Fibroblast of lung (primary cell): Measurements from ENCODE around the gene GRM4. TPM values are rescaled to one million over a fixed set of nuclear protein-coding genes. Genes with fewer than 3 reads are reported as not detected.

Experiments
- DNase-seq, 2 donors: peaks; one replicate each; pipeline versions ENCODE4 v3.0.0 to v3.0.0-alpha.2; 2010; ENCODE audit warnings: low read depth in 2 of 2
- H2AFZ ChIP-seq: 2 replicates; pipeline ENCODE4 v1.5.1; 2012; ENCODE audit warnings: low read length, control low read depth, inconsistent platforms
- H3K27ac ChIP-seq: 2 replicates; pipeline ENCODE4 v1.5.1; 2011; ENCODE audit warnings: low read length, control low read depth; ENCODE audit not compliant: insufficient read depth
- H3K27me3 ChIP-seq: 2 replicates; pipeline ENCODE4 v1.5.1; 2011; ENCODE audit warnings: mild to moderate bottlenecking, low read length; ENCODE audit not compliant: control insufficient read depth, insufficient read depth
- H3K36me3 ChIP-seq: 2 replicates; pipeline ENCODE4 v1.5.1; 2011; ENCODE audit warnings: low read length; ENCODE audit not compliant: control insufficient read depth, insufficient read depth
- H3K4me1 ChIP-seq: 2 replicates; pipeline ENCODE4 v1.5.1; 2011; ENCODE audit warnings: low read length; ENCODE audit not compliant: control insufficient read depth, insufficient read depth; ENCODE audit errors: extremely low read depth
- H3K4me2 ChIP-seq: 2 replicates; pipeline ENCODE4 v1.5.1; 2011; ENCODE audit warnings: low read length, control low read depth; ENCODE audit not compliant: insufficient read depth; ENCODE audit errors: extremely low read depth
- H3K4me3 ChIP-seq, 4 experiments: fragments of 200-600 bp in 1 of 4; sonication (generic) in 1 of 4; replicated peaks in 1 of 4; 2 replicates each; pipeline ENCODE4 v1.5.1; 2011 to 2016; ENCODE audit warnings: low read length in 4 of 4, low read depth in 3 of 4, mild to moderate bottlenecking in 3 of 4, control low read depth in 2 of 4, inconsistent platforms in 1 of 4, mixed read lengths in 1 of 4; ENCODE audit not compliant: insufficient read depth in 1 of 4; ENCODE audit errors: control extremely low read depth in 1 of 4
- H3K79me2 ChIP-seq: 2 replicates; pipeline ENCODE4 v1.5.1; 2012; ENCODE audit warnings: mild to moderate bottlenecking, low read length, inconsistent platforms; ENCODE audit not compliant: control insufficient read depth, insufficient read depth
- H3K9ac ChIP-seq: 2 replicates; pipeline ENCODE4 v1.5.1; 2011; ENCODE audit warnings: mild to moderate bottlenecking, low read length, control low read depth; ENCODE audit not compliant: insufficient read depth
- H3K9me3 ChIP-seq: 2 replicates; pipeline ENCODE4 v1.5.1; 2012; ENCODE audit warnings: low read depth, low read length; ENCODE audit not compliant: control insufficient read depth, insufficient read depth
- H4K20me1 ChIP-seq: 2 replicates; pipeline ENCODE4 v1.5.1; 2011; ENCODE audit warnings: low read length; ENCODE audit not compliant: control insufficient read depth, insufficient read depth; ENCODE audit errors: extremely low read depth
- CTCF ChIP-seq, 2 donors: IDR thresholded peaks in 1 of 2; conservative IDR thresholded peaks in 1 of 2; 1 replicate in 1 of 2; 2 replicates in 1 of 2; pipeline ENCODE4 v1.5.1; 2011 to 2012; ENCODE audit warnings: low read length in 2 of 2, control low read depth in 1 of 2, inconsistent platforms in 1 of 2, low read depth in 1 of 2, mild to moderate bottlenecking in 1 of 2
- EZH2 ChIP-seq: IDR thresholded peaks from 2 replicates; pipeline ENCODE4 v1.5.1; 2012; ENCODE audit warnings: low read length, control low read depth, mild to moderate bottlenecking; ENCODE audit errors: missing control alignments
- polyA plus RNA-seq, 2 donors: library from polyadenylated mRNA; depleted of rRNA in 1 of 2; stranded (reverse) in 1 of 2; unstranded in 1 of 2; fragments of >200 nt; gene quantifications; 2 replicates each; pipeline ENCODE4 v1.2.1, GENCODE V29; 2011 to 2012; ENCODE audit warnings: missing spikeins in 1 of 2
- total RNA-seq: library from RNA; depleted of rRNA; stranded (reverse); fragments of >200 nt; gene quantifications from 2 replicates; pipeline ENCODE4 v1.2.1, GENCODE V29; 2014

Gene GRM4
- total and polyA plus RNA-seq, 2 donors (not counting 1 experiment from before 2014, with no cell fraction given) = under 0.01 TPM; not detected in 1

- no peaks in the 10 kb centered on the region for H3K9me3 ChIP-seq
- no peak overlapping the region for H3K4me2 ChIP-seq
- H3K27me3 ChIP-seq = peaks cover 55% of the 10 kb centered on the region
- no peak overlapping the region for H3K27ac ChIP-seq
- no peak overlapping the region for H3K9ac ChIP-seq
- H3K4me3 ChIP-seq = no peak overlapping the region
- no peaks in the 10 kb centered on the region for H4K20me1 ChIP-seq
- no peaks in the 10 kb centered on the region for H3K36me3 ChIP-seq
- no peaks in the 10 kb centered on the region for H3K4me1 ChIP-seq
- H2AFZ ChIP-seq = no peak overlapping the region
- H3K79me2 ChIP-seq = no peaks in the 10 kb centered on the region
- TF ChIP-seq EZH2 (no peak), CTCF (conservative IDR thresholded peaks at IDR 0.05 in 1 of 2, IDR thresholded peaks at IDR 0.05 in 1 of 2; ENCODE audit: low read depth in 1 of 2, low read length in 2 of 2) (no peak)
- DNase-seq = no peak
Measured at GRCh38 chr6:34140075-34140474, 5.8 kb downstream of the GRM4 start.

- Histone ChIP-seq H4K20me1 (no peaks in the 10 kb centered on the region), H3K4me3 (no peak overlapping the region), H3K9me3 (no peaks in the 10 kb centered on the region), H2AFZ (no peak overlapping the region), H3K4me2 (no peak overlapping the region), H3K27ac (no peak overlapping the region), H3K9ac (no peak overlapping the region), H3K36me3 (no peaks in the 10 kb centered on the region), H3K4me1 (no peaks in the 10 kb centered on the region), H3K27me3 (peaks cover 51% of the 10 kb centered on the region), H3K79me2 (no peaks in the 10 kb centered on the region)
- DNase-seq = no peak
- TF ChIP-seq CTCF (conservative IDR thresholded peaks at IDR 0.05 in 1 of 2, IDR thresholded peaks at IDR 0.05 in 1 of 2; ENCODE audit: low read depth in 1 of 2, low read length in 2 of 2) (no peak), EZH2 (peak; percentile 37)
Measured at GRCh38 chr6:34138914-34139510, 6.9 kb downstream of the GRM4 start.

- no peaks in the 10 kb centered on the region for H3K9me3 ChIP-seq
- H2AFZ ChIP-seq = no peak overlapping the region
- no peak overlapping the region for H3K4me2 ChIP-seq
- no peak overlapping the region for H3K27ac ChIP-seq
- no peaks in the 10 kb centered on the region for H3K36me3 ChIP-seq
- no peak overlapping the region for H3K4me3 ChIP-seq
- no peak overlapping the region for H3K9ac ChIP-seq
- no peaks in the 10 kb centered on the region for H3K4me1 ChIP-seq
- no peaks in the 10 kb centered on the region for H4K20me1 ChIP-seq
- peaks cover 42% of the 10 kb centered on the region for H3K27me3 ChIP-seq
- H3K79me2 ChIP-seq = no peaks in the 10 kb centered on the region
- no peak for TF ChIP-seq EZH2
- no peak for TF ChIP-seq CTCF (conservative IDR thresholded peaks at IDR 0.05 in 1 of 2, IDR thresholded peaks at IDR 0.05 in 1 of 2; ENCODE audit: low read depth in 1 of 2, low read length in 2 of 2)
- no peak for DNase-seq
Measured at GRCh38 chr6:34138191-34138590, 7.7 kb downstream of the GRM4 start.
